Activated CD4-positive, CD25-positive, alpha-beta regulatory T cell (primary cell): ENCODE data around the gene CHKA.

ENCODE experiments used
- DNase-seq, 4 experiments: peaks; one replicate each; lab custom pipeline; 2025; lab: John Stamatoyannopoulos, UW

Gene CHKA

DNA sequence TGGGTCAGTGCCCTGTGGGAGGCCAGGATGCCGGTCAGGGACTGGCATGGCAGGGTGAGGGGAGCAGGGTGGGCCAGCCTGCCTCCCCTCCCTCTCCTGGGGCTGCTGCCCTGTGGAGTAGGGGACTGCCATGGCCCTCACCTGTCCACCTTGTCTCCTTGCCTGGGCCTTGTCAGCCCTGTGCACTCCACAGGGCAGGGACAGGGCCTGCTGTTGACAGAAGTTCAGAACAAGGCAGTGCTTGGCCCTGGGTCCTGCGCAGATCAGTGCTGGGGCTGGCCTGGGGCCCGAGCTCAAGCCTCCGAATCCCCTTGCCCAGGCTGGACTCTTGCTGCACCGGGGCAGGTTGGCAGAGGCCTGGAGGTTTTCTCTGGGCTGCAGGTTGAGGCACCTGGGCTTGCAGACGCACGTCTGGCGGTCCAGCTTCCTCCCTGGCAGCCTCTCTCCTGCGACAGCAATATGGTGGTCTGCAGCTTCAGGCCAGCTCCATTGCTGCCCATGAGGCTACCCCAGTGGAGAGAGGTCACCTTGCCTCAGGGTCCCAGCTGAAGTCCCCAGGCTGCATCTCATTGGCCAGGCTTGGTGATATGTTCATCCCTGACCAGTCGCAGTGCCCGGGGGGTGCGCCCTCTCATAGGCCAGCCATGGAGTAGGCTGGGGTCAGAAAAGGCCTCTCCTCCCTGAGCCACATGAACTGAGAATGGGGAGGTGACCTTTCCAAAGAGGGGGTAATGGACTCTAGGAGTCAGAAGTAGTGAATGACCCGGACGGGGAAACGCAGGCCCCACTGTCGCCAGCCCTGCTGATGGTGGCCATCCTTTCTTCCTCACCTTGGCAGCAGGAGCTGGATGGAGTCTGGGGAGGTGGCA, 21.5 kb upstream of the CHKA start:
- DNase-seq, result no peak

- no peak for DNase-seq
These were observed 20.8 kb upstream of the CHKA start for GRCh38 chr11:68142028-68142412.

- DNase-seq, result no peak
These were observed 20.2 kb upstream of the CHKA start for GRCh38 chr11:68141246-68142027.

DNA sequence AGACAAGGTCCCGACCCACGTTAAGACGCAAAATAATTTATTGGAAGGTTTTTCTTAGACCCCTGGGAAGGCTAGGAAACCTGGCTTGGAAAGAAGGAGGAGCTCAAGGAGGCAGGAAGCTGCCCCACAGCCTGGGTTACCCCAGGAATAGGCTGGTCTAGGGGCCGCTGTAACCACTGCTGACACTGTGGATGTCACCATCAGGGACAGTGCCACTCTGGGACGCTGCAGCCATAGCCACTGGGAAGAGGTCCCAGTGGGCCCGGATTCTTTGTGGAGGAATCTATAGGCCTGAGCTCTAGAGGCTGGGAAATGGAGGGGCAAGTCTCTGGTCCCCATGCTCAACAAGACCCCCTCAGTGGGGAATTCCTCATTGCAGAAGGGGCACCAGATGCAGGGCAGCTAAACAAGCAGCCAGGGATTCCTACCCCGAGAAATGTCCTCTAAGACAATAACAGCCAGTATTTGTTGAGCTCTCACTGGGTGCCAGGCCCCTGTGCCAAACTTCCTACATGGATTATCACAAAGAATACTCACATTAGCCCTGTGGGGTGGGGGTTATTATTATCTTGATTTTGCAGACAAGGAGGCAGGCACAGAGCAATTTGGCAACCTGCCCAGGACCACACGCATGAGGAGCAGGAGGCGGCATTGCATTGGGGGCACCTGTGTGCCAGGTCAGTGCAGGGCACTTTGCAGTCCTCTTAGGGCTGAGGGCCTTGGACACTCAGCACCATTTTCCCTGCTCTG, 19.5 kb upstream of the CHKA start:
- no peak for DNase-seq

GRCh38 chr11:68138237-68138636, 17.0 kb upstream of the CHKA start:
- no peak for DNase-seq

- no peak for DNase-seq
These were observed 16.6 kb upstream of the CHKA start for GRCh38 chr11:68137833-68138232.

DNA sequence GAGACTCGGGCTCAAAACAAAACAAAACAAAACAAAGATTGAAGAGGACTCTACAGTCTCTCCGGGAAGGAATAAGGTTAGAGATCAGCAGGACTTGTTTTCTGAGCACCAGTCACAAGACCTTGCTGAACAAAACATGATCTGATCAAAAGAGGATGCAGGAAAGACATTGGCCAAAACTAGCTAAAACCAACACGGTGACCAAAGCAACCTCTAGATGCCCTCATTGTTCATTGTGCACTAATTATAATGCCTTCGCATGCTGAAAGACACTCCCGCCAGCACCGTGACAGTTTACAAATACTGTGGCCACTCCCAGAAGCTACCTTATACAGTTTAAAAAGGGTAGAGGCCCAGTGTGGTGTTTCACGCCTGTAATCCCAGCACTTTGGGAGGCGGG, 15.7 kb upstream of the CHKA start:
- no peak for DNase-seq

GRCh38 chr11:68135161-68135560, 14.0 kb upstream of the CHKA start:
- no peak for DNase-seq

GRCh38 chr11:68133761-68134160, 12.6 kb upstream of the CHKA start:
- no peak for DNase-seq

DNA sequence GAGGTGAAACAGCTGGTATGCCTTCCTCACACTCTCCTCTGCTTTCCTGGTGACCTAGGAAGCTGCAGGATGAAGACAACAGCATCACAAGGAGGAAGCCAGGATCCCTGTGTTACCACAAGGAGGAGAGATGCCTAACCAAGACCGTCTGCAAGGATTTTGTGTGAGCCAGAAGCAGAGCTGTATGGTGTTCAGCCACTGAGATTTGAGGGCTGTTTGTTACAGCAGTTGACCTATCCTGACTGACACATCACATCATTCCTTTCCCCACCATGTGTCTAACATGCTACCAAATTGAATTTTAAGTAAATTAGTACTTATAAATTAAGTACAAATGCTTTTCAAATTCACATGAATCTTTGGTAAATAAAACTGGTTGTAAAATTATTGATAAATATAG, 8.9 kb upstream of the CHKA start:
- no peak for DNase-seq

GRCh38 chr11:68128682-68129327, 7.6 kb upstream of the CHKA start:
- DNase-seq, result no peak

- no peak for DNase-seq
These were observed 6.8 kb upstream of the CHKA start for GRCh38 chr11:68127714-68128681.

- DNase-seq, result no peak
These were observed 4.0 kb upstream of the CHKA start for GRCh38 chr11:68125164-68125563.

DNA sequence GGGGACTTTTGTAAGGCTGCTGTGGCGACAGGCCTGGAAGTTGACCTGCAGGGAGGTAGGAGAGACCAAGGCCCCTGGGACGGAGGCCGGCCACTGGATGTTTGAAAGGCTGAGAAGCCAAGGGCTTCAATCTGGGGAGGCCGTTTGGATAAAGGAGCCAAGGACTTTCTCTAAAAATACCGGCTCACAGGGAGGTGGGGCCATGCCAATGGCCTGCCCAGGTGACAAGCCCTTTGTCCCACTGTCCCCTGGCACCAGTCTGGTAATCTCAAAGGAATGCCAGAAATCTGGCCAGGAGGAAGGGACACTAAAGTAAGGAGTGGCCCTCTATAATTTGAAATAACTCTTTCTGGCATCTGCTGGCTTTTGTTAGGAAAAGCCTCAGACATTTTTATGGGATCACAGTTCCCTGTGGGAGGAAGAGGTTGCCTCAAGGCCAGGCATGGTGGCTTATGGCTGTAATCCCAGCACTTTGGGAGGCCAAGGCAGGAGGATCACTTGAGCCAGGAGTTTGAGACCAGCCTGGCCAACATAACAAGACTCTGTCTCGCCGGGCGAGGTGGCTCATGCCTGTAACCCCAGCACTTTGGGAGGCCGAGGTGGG, 1.9 kb upstream of the CHKA start:
- no peak for DNase-seq

DNA sequence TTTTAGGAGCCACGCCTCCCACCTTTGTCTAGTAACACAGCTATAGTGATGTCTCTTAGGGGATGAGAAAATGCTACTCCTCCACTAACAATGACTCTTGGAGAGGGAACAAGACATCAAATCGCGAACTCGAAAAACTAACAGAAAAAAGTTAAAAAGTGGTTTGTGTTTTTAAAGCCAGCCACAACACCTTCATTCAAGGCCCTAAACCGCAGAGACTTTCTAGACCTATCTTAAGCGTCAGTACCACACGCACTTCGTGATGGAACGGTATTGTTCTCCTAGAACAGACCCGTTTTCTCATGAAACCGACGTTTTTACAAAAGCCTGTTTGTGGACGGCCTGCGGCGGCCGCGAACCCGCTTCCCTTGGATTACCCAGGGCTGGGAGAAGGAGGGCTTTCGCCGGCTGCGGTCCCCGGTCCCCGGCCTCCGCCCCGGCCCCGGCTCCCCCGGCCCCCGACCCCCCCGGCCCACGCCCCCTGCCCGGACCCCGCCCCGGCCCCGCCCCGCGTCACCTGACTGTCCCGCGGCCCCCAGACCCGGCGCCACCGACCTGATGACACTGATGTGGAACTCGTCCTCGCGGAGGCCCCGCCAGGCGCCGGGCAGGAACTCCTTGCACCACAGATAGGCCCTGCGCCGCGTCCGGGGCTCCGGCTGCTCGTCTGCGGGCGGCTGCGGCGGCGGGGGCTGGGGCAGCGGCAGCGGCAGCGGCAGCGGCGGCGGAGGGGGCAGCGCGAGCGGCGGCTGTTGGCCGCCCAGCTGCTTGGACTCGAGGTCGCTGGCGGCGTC, 718 bp downstream of the CHKA start:
- peak in 2 of 4 experiments; percentile 26 to 27 for DNase-seq

- DNase-seq, result no peak
These were observed 2.3 kb downstream of the CHKA start for GRCh38 chr11:68118706-68119448.

GRCh38 chr11:68117853-68118470, 3.2 kb downstream of the CHKA start:
- DNase-seq, result no peak

GRCh38 chr11:68116974-68117373, 4.2 kb downstream of the CHKA start:
- DNase-seq, result no peak
